ENCODE measurements around the gene RBM19.

DNA sequence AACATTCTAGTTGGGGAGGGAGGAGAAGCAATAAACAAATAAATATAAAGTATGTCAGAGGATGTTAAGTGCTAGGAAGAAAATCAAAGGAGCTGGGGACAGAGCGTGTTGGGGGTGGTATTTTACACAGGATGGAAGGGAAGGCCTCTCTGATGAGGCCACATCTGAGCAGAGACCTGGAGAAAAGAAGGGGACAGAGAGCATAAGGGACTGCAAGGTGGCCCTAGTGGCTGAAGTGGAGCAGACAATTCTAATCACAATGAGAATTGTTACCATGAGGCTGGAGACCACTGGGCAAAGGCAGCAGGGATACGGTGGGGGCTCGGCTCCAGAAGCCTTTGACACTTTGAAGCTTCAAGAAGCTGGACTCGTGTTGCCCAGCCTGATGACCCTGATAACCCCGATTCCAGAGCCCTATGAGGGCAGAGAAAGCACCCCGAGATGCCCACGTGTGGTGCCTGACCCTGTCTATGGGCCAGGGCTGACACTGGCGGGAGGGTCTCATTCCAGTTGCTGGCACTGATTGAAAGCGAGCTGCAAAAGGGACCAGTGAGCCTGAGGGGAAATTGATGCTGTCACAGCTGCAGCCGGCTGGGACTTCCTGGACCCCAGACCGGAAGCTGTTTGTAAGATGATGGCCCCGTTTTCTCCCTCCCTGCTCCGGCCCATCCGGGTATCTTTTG, 169.1 kb downstream of the RBM19 start:
- TF ChIP-seq, protein P1, sequence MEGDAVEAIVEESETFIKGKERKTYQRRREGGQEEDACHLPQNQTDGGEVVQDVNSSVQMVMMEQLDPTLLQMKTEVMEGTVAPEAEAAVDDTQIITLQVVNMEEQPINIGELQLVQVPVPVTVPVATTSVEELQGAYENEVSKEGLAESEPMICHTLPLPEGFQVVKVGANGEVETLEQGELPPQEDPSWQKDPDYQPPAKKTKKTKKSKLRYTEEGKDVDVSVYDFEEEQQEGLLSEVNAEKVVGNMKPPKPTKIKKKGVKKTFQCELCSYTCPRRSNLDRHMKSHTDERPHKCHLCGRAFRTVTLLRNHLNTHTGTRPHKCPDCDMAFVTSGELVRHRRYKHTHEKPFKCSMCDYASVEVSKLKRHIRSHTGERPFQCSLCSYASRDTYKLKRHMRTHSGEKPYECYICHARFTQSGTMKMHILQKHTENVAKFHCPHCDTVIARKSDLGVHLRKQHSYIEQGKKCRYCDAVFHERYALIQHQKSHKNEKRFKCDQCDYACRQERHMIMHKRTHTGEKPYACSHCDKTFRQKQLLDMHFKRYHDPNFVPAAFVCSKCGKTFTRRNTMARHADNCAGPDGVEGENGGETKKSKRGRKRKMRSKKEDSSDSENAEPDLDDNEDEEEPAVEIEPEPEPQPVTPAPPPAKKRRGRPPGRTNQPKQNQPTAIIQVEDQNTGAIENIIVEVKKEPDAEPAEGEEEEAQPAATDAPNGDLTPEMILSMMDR (IDR thresholded peaks at IDR 0.05) = no peak
- no peak for TF ChIP-seq POLR2A (IDR thresholded peaks at IDR 0.05)

Data from lower leg skin (tissue), 3 donors.